ENCODE results near the gene S1PR5.
A peak's percentile ranks its signal among the peaks of the same experiment; 100 is the strongest.

Gene S1PR5, protein sequence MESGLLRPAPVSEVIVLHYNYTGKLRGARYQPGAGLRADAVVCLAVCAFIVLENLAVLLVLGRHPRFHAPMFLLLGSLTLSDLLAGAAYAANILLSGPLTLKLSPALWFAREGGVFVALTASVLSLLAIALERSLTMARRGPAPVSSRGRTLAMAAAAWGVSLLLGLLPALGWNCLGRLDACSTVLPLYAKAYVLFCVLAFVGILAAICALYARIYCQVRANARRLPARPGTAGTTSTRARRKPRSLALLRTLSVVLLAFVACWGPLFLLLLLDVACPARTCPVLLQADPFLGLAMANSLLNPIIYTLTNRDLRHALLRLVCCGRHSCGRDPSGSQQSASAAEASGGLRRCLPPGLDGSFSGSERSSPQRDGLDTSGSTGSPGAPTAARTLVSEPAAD

DNA sequence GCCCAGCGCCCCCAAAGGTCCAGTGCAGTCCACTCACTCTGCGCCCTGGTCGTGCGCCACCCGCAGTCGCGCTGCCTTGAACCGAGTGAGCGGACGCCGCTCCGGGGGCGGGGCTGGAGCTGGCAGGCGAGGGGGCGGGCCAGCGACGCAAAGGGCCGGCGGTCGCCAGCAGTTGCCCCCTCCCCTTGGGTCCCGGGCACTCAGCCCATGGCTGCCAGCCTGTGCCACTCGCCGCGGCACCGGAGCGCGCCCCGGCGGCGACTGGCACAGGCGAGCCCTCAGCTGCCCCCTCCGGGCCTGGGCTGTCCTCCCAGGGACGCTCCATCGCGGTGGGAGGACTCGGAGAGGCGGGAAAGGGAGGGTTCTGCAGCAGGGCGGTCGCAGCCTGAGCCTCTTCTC, at the start of gene S1PR5:
Gene S1PR5, minus strand, starts transcription at position 87 of the 399 bp plus-strand sequence. CDS start 2,436 bp downstream, outside the sequence.
- no peak within 1 kb of the TSS for H3K9ac ChIP-seq (ENCODE audit: low read length)
- no peak within 1 kb of the TSS for H3K27ac ChIP-seq (ENCODE audit: low read depth, low read length)
- H3K4me1 ChIP-seq (ENCODE audit: control insufficient read depth, insufficient read depth, low read length) = no peaks in the 10 kb centered on the region
- H3K36me3 ChIP-seq (ENCODE audit: control insufficient read depth, insufficient read depth, low read length) = no peaks in the 10 kb centered on the region
- peaks cover 31% of the 10 kb centered on the region for H3K27me3 ChIP-seq (ENCODE audit: control insufficient read depth, insufficient read depth, low read length)
- peak within 1 kb of the TSS; percentile 3 for H3K4me3 ChIP-seq (ENCODE audit: low read length)

DNA sequence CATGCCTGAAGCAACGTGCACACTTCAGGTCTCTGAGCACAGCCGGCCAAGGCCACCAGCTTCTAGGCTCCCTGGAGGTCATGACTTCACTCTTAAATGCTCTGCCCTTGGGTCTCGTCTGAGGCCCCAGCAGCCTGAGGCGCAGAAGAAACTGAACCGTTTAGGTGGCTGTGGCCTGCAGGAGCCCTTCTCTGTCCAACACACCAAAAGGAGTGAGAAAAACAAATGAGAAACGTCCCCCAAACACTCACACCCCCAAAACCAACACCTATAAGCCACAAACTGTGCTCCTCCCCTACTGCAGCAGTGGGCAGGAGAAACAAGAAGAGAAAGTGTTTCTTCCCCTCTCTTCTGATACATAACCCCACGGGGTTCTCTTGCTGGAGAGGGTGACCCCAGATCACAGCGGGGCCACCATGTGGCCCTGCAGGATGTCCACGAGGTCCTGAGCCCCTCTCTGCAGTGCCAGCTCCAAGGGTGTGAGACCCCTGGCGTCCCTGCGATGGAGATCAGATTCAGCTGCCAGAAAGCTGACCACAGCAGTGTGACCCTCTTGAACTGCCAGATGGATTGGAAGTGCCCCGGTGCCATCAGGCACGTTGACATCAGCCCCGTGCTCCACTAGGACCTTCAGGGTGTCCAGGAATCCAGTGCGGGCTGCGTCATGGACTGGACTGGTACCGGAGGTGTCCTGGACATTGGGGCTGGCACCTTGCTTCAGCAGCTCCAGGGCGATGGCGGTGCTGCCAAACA, 49.6 kb upstream of the S1PR5 start:
- Histone ChIP-seq H3K27ac (ENCODE audit: low read depth, low read length) (peak overlapping the region; percentile 76), H3K4me3 (ENCODE audit: low read length) (peak overlapping the region; percentile 92), H3K9ac (ENCODE audit: low read length) (peak overlapping the region; percentile 26), H3K4me1 (ENCODE audit: control insufficient read depth, insufficient read depth, low read length) (peaks cover 12% of the 10 kb centered on the region), H3K36me3 (ENCODE audit: control insufficient read depth, insufficient read depth, low read length) (no peaks in the 10 kb centered on the region), H3K27me3 (ENCODE audit: control insufficient read depth, insufficient read depth, low read length) (no peaks in the 10 kb centered on the region)

DNA sequence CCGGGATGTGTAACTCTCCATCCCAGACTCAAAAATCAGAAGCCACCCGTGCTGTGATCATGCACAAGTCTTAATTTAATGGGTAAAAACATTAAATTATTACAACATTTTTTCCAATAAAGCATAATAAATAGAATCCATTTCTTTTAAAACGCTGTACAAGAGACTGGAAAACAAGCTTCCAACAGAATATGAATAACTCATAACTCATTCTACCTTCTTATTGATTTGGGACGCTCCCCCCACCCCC, 49.1 kb upstream of the S1PR5 start:
- Histone ChIP-seq H3K4me1 (ENCODE audit: control insufficient read depth, insufficient read depth, low read length) (peaks cover 12% of the 10 kb centered on the region), H3K4me3 (ENCODE audit: low read length) (peak overlapping the region; percentile 92), H3K27ac (ENCODE audit: low read depth, low read length) (peak overlapping the region; percentile 76), H3K27me3 (ENCODE audit: control insufficient read depth, insufficient read depth, low read length) (no peaks in the 10 kb centered on the region), H3K36me3 (ENCODE audit: control insufficient read depth, insufficient read depth, low read length) (no peaks in the 10 kb centered on the region), H3K9ac (ENCODE audit: low read length) (no peak overlapping the region)

DNA sequence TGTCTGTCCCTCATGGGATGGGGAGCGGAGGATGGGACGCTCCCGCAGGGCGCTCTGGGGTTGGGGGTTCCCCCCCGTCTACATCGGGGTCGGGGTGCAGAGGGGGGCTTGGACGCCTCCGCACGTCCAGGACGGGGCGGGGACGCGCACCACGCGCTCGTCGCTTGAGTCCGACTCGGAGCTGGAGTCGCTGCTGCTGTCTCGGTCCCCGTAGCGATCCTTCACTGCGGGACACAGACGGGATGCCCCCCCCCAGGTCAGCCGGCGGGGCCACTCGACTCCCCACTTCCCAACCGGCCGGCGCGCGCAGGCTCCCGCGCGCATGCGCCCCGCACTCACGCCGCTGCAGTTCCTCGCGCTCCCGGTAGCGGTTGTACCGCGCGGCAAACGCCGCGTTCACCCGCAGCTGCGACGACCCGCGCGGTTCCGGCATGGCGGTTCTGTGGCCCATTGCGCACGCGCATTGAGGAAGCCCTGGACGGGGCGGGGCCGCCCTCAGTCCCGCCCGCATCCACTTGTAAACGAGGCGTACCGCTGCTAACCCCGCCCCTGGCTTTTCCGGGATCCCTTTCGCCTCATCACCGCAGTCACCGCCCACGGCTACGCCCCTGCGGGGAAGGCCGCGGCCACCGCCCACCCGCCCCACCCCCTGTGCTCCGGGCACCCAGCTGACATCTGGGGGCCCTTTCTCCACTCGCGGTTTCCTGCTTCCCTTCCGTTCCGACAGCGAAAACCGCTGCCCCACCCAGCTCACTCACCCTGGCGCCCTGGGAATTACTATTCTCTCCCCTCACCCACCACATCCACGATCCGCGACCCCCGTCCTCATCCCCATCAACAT, 48.5 kb upstream of the S1PR5 start, which contains the start of gene KRI1:
Gene KRI1, minus strand, starts transcription at position 444 of the 841 bp plus-strand sequence. Its CDS starts 11 bp downstream, at position 433.
- H3K9ac ChIP-seq (ENCODE audit: low read length) = peak within 1 kb of the TSS; percentile 66
- H3K4me3 ChIP-seq (ENCODE audit: low read length) = peak within 1 kb of the TSS; percentile 92
- no peaks in the 10 kb centered on the region for H3K27me3 ChIP-seq (ENCODE audit: control insufficient read depth, insufficient read depth, low read length)
- H3K4me1 ChIP-seq (ENCODE audit: control insufficient read depth, insufficient read depth, low read length) = peaks cover 12% of the 10 kb centered on the region
- H3K27ac ChIP-seq (ENCODE audit: low read depth, low read length) = peak within 1 kb of the TSS; percentile 91
- H3K36me3 ChIP-seq (ENCODE audit: control insufficient read depth, insufficient read depth, low read length) = peaks cover 1% of the 10 kb centered on the region

DNA sequence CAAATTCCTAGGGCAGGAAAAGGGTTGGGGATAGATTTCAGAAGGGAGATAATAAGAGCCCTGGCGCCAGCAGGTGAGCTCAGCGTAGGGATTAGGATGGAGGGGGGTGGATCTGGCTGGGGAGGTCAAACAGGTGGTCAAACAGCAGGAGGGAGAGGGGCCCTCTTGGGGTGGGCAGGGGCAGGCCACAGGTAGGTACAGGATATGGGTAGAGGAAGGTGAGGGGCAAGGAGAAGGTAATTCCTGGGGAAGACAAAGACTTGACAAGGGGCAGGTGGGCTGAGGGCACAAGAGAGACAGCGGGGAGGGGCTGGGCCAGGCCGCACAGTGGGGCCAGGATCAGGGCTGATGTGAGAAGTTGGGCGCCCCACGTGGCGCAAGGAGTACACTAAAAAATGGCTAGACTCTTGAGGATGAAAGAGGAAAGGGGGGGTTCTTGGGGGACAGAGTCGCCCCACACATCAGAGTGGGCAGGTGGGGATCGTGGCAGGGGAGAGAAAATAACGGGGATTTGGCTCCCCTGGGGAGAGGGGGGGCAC, 47.9 kb upstream of the S1PR5 start:
- H3K4me1 ChIP-seq (ENCODE audit: control insufficient read depth, insufficient read depth, low read length) = peaks cover 12% of the 10 kb centered on the region
- peak overlapping the region; percentile 92 for H3K4me3 ChIP-seq (ENCODE audit: low read length)

DNA sequence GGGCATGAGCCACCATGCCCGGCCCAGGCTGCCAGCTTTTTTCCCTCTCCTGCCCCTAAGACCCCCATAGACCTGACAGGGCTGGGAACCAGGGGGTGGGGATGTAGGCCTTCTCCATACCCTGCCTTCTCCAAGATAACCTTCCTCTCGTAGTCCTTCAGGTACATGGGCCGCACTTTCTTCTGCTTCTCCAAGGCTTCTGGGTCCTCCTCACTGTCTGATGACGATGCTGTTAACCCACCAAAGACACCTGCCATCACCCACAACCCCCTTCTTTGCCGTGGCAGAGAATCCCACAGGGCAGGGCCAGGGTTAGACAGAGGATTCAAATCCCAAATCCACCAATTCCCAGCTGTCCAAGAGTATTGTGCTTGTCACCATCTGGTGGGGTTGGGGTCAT, 45.4 kb upstream of the S1PR5 start:
- Histone ChIP-seq H3K27me3 (ENCODE audit: control insufficient read depth, insufficient read depth, low read length) (no peaks in the 10 kb centered on the region), H3K4me1 (ENCODE audit: control insufficient read depth, insufficient read depth, low read length) (peaks cover 7% of the 10 kb centered on the region), H3K36me3 (ENCODE audit: control insufficient read depth, insufficient read depth, low read length) (peaks cover 18% of the 10 kb centered on the region), H3K9ac (ENCODE audit: low read length) (no peak overlapping the region), H3K27ac (ENCODE audit: low read depth, low read length) (no peak overlapping the region), H3K4me3 (ENCODE audit: low read length) (no peak overlapping the region)

More for the DNA sequence above, 47.9 kb upstream of the S1PR5 start:
- Histone ChIP-seq H3K9ac (ENCODE audit: low read length) (peak overlapping the region; percentile 66), H3K27ac (ENCODE audit: low read depth, low read length) (peak overlapping the region; percentile 91), H3K27me3 (ENCODE audit: control insufficient read depth, insufficient read depth, low read length) (no peaks in the 10 kb centered on the region), H3K36me3 (ENCODE audit: control insufficient read depth, insufficient read depth, low read length) (peaks cover 8% of the 10 kb centered on the region)

DNA sequence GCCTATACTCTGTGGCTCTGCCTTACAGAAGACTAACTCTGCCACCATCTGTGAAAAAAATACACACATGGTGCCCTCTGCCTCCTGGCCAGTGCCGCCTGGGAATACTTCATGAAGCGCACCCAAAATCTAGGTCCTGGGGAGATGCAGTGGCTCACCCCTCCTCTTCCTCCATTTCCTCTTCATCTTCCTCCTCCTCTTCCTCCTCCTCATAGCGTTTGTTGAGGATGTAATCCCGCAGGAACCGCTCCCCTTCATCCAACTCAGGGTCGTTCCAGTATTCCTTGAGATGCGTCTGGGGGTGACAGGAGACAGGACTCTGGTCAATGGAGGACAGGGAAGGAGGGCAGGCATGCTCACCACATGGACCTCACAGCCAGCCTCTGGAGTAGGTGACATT, 42.9 kb upstream of the S1PR5 start:
- Histone ChIP-seq H3K4me1 (ENCODE audit: control insufficient read depth, insufficient read depth, low read length) (no peaks in the 10 kb centered on the region), H3K36me3 (ENCODE audit: control insufficient read depth, insufficient read depth, low read length) (peaks cover 23% of the 10 kb centered on the region), H3K4me3 (ENCODE audit: low read length) (no peak overlapping the region), H3K27me3 (ENCODE audit: control insufficient read depth, insufficient read depth, low read length) (no peaks in the 10 kb centered on the region), H3K27ac (ENCODE audit: low read depth, low read length) (no peak overlapping the region), H3K9ac (ENCODE audit: low read length) (no peak overlapping the region)

DNA sequence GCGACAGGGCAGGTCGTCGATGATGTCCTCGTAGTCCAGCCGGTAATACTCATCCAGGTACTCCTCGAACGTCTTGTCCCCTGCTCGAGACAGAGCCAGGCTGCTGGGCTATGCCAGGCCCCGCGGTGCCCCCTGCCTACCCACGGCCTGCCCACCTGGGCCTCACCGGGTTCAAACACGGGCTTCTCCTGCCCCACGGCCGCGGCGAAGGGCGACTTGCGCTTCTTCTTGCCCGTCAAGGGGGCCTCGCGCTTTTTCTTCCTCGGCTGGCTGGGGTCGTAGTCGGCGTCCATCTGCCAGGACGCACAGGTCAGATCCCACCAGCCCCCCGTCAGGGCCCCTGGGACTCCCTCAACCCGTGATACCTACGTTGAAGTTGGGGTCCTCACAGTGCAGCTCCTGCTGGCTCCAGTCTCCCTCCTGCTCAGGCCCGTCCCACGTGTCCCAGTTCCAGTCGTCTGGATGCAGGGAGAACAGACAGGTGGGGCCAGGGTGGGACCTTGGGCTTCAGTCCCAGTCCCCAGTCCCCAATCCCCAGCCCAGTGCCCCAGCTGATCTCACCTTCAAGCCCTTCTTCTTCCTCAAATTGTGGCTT, 40.5 kb upstream of the S1PR5 start:
- no peak overlapping the region for H3K9ac ChIP-seq (ENCODE audit: low read length)
- no peaks in the 10 kb centered on the region for H3K27me3 ChIP-seq (ENCODE audit: control insufficient read depth, insufficient read depth, low read length)
- H3K36me3 ChIP-seq (ENCODE audit: control insufficient read depth, insufficient read depth, low read length) = peaks cover 34% of the 10 kb centered on the region
- no peaks in the 10 kb centered on the region for H3K4me1 ChIP-seq (ENCODE audit: control insufficient read depth, insufficient read depth, low read length)
- no peak overlapping the region for H3K4me3 ChIP-seq (ENCODE audit: low read length)
- no peak overlapping the region for H3K27ac ChIP-seq (ENCODE audit: low read depth, low read length)

DNA sequence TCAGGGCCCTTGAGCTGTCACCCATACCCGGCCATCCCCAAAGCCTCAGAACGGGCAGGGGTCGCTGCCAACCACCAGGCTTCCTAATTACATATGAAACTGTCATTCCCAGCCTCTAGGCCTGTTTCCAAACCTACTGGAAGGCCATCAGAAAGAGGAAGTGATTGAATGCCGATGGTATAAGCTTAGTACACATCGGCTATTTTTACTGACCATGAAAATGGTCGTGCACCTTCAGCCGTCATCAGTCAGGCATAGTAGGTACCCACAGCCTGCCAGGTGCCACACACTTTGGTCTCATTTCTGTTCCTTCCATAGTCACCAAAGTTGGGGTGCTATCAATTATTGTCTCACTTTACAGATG, 38.3 kb upstream of the S1PR5 start:
- no peak overlapping the region for H3K4me3 ChIP-seq (ENCODE audit: low read length)
- H3K4me1 ChIP-seq (ENCODE audit: control insufficient read depth, insufficient read depth, low read length) = no peaks in the 10 kb centered on the region
- H3K36me3 ChIP-seq (ENCODE audit: control insufficient read depth, insufficient read depth, low read length) = peaks cover 36% of the 10 kb centered on the region
- H3K27me3 ChIP-seq (ENCODE audit: control insufficient read depth, insufficient read depth, low read length) = no peaks in the 10 kb centered on the region
- H3K27ac ChIP-seq (ENCODE audit: low read depth, low read length) = no peak overlapping the region
- no peak overlapping the region for H3K9ac ChIP-seq (ENCODE audit: low read length)

DNA sequence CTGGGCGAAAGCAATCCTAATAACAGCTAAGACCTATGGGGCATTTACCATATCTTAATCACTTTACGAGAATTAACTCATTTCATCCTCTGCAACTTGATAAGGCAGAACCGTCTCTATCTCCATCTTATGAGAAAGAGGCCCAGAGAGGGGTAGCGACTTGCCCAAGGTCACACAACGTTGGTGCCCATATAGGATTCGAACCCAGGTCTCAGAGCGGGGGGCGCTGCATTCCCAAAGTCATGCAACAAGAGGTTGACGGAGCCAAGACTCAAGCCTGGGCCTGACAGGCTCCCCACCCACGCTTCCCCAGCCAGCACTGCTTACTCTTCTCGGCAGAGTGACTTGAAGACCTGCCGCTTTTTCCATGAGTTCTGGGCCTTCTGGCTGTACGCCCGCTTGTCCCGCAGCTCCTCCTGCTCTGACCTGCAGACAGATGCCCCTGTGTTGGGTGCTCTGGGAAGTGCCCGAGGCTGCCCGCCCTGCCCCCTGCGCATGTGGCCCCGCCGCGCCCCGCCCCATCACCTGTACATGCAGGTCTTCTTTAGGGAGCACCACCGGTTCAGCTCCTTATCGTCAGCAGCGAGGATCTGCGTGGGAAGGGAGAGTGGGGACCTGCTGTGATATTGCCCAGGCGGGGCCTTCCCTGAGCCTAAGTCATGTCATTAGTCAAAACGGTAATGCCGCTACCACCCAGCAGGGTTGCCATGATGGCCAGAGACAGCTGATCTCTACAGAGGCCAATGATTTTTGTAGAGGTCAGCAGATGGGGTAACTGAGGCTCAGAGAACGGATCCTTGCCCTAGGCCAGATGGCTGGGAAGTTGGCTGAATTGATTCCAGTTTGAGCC, 37.7 kb upstream of the S1PR5 start:
- Histone ChIP-seq H3K36me3 (ENCODE audit: control insufficient read depth, insufficient read depth, low read length) (peaks cover 30% of the 10 kb centered on the region), H3K4me3 (ENCODE audit: low read length) (no peak overlapping the region), H3K27me3 (ENCODE audit: control insufficient read depth, insufficient read depth, low read length) (no peaks in the 10 kb centered on the region), H3K4me1 (ENCODE audit: control insufficient read depth, insufficient read depth, low read length) (no peaks in the 10 kb centered on the region), H3K27ac (ENCODE audit: low read depth, low read length) (no peak overlapping the region), H3K9ac (ENCODE audit: low read length) (no peak overlapping the region)

DNA sequence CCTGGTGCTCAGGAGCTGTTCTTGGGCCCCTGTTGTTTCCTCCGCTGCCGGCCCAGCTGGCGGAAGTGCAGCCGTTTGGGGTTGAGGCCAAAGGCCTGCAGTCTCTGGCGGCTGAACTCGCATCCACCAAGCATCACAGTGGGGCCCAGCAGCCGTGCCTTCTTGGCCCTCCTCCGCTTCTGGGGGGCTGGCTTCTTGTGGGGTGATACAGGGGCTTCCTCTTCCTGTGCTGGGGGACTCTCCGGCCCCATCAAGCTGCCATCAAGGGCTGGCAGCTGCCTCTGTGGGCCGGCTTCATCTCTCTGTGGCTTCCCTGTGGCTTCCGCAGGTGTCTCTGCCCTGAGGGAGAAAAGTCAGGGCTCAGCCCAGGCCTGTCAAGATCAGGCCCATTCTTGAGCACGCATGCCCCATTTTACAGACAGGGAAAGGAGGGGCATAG, 36.7 kb upstream of the S1PR5 start:
- Histone ChIP-seq H3K4me1 (ENCODE audit: control insufficient read depth, insufficient read depth, low read length) (no peaks in the 10 kb centered on the region), H3K27ac (ENCODE audit: low read depth, low read length) (no peak overlapping the region), H3K27me3 (ENCODE audit: control insufficient read depth, insufficient read depth, low read length) (no peaks in the 10 kb centered on the region), H3K9ac (ENCODE audit: low read length) (no peak overlapping the region), H3K4me3 (ENCODE audit: low read length) (no peak overlapping the region), H3K36me3 (ENCODE audit: control insufficient read depth, insufficient read depth, low read length) (peaks cover 28% of the 10 kb centered on the region)
